ENCODE data around the gene MNAT1. TPM values are rescaled to one million over a fixed set of nuclear protein-coding genes. Genes with fewer than 3 reads are reported as not detected.

MNAT1 gene
- total and polyA plus RNA-seq, 9 of the 15 experiments (the other 6 are each of a cell fraction or from before 2014, with no cell fraction given), result 37.8 to 83.3 (median 60.4) TPM

DNA sequence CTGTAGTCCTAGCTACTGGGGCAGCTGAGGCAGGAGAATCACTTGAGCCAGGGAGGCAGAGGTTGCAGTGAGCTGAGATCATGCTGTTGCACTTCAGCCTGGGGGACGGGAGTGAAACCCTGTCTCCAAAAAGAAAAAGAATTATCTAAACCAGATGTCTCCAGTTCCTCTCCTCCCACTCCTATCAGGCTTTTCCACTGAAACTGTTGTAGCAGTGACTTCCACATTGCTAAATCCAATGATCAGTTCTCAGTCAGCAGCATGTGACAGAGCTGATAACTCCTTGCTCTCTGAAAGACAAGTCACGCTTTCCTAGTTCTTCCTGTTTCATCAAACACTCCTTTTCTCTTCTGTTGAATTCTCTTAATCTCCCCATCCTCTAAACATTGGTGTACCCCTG lies 255.0 kb downstream of the MNAT1 start (continued):
- TF ChIP-seq, protein P1, sequence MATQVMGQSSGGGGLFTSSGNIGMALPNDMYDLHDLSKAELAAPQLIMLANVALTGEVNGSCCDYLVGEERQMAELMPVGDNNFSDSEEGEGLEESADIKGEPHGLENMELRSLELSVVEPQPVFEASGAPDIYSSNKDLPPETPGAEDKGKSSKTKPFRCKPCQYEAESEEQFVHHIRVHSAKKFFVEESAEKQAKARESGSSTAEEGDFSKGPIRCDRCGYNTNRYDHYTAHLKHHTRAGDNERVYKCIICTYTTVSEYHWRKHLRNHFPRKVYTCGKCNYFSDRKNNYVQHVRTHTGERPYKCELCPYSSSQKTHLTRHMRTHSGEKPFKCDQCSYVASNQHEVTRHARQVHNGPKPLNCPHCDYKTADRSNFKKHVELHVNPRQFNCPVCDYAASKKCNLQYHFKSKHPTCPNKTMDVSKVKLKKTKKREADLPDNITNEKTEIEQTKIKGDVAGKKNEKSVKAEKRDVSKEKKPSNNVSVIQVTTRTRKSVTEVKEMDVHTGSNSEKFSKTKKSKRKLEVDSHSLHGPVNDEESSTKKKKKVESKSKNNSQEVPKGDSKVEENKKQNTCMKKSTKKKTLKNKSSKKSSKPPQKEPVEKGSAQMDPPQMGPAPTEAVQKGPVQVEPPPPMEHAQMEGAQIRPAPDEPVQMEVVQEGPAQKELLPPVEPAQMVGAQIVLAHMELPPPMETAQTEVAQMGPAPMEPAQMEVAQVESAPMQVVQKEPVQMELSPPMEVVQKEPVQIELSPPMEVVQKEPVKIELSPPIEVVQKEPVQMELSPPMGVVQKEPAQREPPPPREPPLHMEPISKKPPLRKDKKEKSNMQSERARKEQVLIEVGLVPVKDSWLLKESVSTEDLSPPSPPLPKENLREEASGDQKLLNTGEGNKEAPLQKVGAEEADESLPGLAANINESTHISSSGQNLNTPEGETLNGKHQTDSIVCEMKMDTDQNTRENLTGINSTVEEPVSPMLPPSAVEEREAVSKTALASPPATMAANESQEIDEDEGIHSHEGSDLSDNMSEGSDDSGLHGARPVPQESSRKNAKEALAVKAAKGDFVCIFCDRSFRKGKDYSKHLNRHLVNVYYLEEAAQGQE (IDR thresholded peaks at IDR 0.05; ENCODE audit: borderline replicate concordance), result peak; percentile 81
- TF ChIP-seq, protein P1 (CRISPR knock-in tag; IDR thresholded peaks at IDR 0.05; ENCODE audit: low read depth), result no peak
- peak; percentile 84 for TF ChIP-seq L3MBTL2 (IDR thresholded peaks at IDR 0.05)
- TF ChIP-seq ZNF274 (IDR thresholded peaks at IDR 0.05; ENCODE audit: borderline replicate concordance, low read depth, low read length), result peak; percentile 43; the same call in 1 of the 2 replicates
- TF ChIP-seq XRCC4 (IDR thresholded peaks at IDR 0.05; ENCODE audit: extremely low read depth, insufficient read depth, insufficient read length), result no peak
- peak; percentile 45 for TF ChIP-seq MAFG (tag; conservative IDR thresholded peaks at IDR 0.05)
- TF ChIP-seq NR4A1 (CRISPR knock-in tag; IDR thresholded peaks at IDR 0.05), result no peak
- no peak for TF ChIP-seq NR4A1 (tag; IDR thresholded peaks at IDR 0.05)
- TF ChIP-seq MEF2A (IDR thresholded peaks at IDR 0.05; ENCODE audit: control insufficient read depth, low read depth, low read length), result no peak
- no peak for TF ChIP-seq ZNF431 (CRISPR knock-in tag; IDR thresholded peaks at IDR 0.05)
- TF ChIP-seq POLR2A (conservative IDR thresholded peaks at IDR 0.05), result no peak
- TF ChIP-seq ZNF444 (CRISPR knock-in tag; IDR thresholded peaks at IDR 0.05), result no peak
- TF ChIP-seq, protein P2, sequence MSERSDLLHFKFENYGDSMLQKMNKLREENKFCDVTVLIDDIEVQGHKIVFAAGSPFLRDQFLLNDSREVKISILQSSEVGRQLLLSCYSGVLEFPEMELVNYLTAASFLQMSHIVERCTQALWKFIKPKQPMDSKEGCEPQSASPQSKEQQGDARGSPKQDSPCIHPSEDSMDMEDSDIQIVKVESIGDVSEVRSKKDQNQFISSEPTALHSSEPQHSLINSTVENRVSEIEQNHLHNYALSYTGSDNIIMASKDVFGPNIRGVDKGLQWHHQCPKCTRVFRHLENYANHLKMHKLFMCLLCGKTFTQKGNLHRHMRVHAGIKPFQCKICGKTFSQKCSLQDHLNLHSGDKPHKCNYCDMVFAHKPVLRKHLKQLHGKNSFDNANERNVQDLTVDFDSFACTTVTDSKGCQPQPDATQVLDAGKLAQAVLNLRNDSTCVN (CRISPR knock-in tag; IDR thresholded peaks at IDR 0.05), result no peak
- TF ChIP-seq TEAD1 (CRISPR knock-in tag; IDR thresholded peaks at IDR 0.05), result no peak
- TF ChIP-seq ZNF175 (CRISPR knock-in tag; IDR thresholded peaks at IDR 0.05; ENCODE audit: low read depth), result no peak
- TF ChIP-seq FOXA1 (IDR thresholded peaks at IDR 0.05; ENCODE audit: borderline replicate concordance), result no peak
- TF ChIP-seq KDM1A (IDR thresholded peaks at IDR 0.05), result peak; percentile 95 to 97
- TF ChIP-seq ZFP1 (CRISPR knock-in tag; IDR thresholded peaks at IDR 0.05), result no peak
- TF ChIP-seq, protein P3, sequence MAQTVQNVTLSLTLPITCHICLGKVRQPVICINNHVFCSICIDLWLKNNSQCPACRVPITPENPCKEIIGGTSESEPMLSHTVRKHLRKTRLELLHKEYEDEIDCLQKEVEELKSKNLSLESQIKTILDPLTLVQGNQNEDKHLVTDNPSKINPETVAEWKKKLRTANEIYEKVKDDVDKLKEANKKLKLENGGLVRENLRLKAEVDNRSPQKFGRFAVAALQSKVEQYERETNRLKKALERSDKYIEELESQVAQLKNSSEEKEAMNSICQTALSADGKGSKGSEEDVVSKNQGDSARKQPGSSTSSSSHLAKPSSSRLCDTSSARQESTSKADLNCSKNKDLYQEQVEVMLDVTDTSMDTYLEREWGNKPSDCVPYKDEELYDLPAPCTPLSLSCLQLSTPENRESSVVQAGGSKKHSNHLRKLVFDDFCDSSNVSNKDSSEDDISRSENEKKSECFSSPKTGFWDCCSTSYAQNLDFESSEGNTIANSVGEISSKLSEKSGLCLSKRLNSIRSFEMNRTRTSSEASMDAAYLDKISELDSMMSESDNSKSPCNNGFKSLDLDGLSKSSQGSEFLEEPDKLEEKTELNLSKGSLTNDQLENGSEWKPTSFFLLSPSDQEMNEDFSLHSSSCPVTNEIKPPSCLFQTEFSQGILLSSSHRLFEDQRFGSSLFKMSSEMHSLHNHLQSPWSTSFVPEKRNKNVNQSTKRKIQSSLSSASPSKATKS (CRISPR knock-in tag; IDR thresholded peaks at IDR 0.05), result no peak

All from K562 (cell line).